K562 (cell line): Measurements from ENCODE around the gene COX6B2. TPM values are rescaled to one million over a fixed set of nuclear protein-coding genes. Genes with fewer than 3 reads are reported as not detected.

Source experiments
- BACH1 ChIP-seq: fragments of 200-800 bp; sonication (Bioruptor generic); IDR thresholded peaks from 2 replicates; pipeline ENCODE4 v1.6.1; 2016; ENCODE audit warnings: missing genetic modification characterization, missing compliant biosample characterization
- BRF1 ChIP-seq: IDR thresholded peaks from 3 replicates; pipeline ENCODE4 v1.6.1; 2011; ENCODE audit warnings: borderline replicate concordance, mild to moderate bottlenecking; ENCODE audit not compliant: insufficient read length; ENCODE audit errors: extremely low read depth
- CAMTA2 ChIP-seq: fragments of 250-450 bp; sonication (Bioruptor Pico); conservative IDR thresholded peaks from 2 replicates; pipeline ENCODE4 v1.5.1; 2022
- GABPA ChIP-seq: fragments of 200-800 bp; sonication (Bioruptor generic); conservative IDR thresholded peaks from 2 replicates; pipeline ENCODE4 v1.6.1; 2016; ENCODE audit warnings: low read depth, missing genetic modification characterization, missing compliant biosample characterization
- HDAC6 ChIP-seq: IDR thresholded peaks from 2 replicates; pipeline ENCODE4 v1.6.1; 2012; ENCODE audit warnings: low read depth, mild to moderate bottlenecking, control low read depth, inconsistent platforms, low read length, moderate library complexity
- KAT8 ChIP-seq: fragments of 450-650 bp; IDR thresholded peaks from 2 replicates; pipeline ENCODE4 v1.6.1; 2016; ENCODE audit warnings: low read depth, mild to moderate bottlenecking
- LCOR ChIP-seq: sonication (generic); formaldehyde crosslinking; IDR thresholded peaks from 2 replicates; pipeline ENCODE4 v1.8.0; 2022; ENCODE audit warnings: mild to moderate bottlenecking, missing genetic modification reagents
- MXD1 ChIP-seq: fragments of 250-450 bp; sonication (Bioruptor Pico); IDR thresholded peaks from 2 replicates; pipeline ENCODE4 v1.8.0; 2021; ENCODE audit warnings: borderline replicate concordance, mild to moderate bottlenecking, moderate library complexity; ENCODE audit not compliant: poor library complexity, severe bottlenecking
- PCBP1 ChIP-seq: fragments of 200-400 bp; formaldehyde crosslinking; IDR thresholded peaks from 2 replicates; pipeline ENCODE4 v1.6.1; 2018; ENCODE audit warnings: mild to moderate bottlenecking, low read depth, low read length; ENCODE audit not compliant: poor library complexity, severe bottlenecking
- PKNOX1 ChIP-seq: fragments of 450-650 bp; IDR thresholded peaks from 2 replicates; pipeline ENCODE4 v1.6.1; 2016
- PRMT5 ChIP-seq: sonication (generic); formaldehyde crosslinking; IDR thresholded peaks from 2 replicates; pipeline ENCODE4 v1.5.0; 2020; ENCODE audit warnings: missing genetic modification reagents
- TCF3 ChIP-seq: sonication (generic); formaldehyde crosslinking; IDR thresholded peaks from 2 replicates; pipeline ENCODE4 v1.4.0; 2020; ENCODE audit warnings: mild to moderate bottlenecking, missing genetic modification reagents
- XRCC5 ChIP-seq: fragments of 200-400 bp; formaldehyde crosslinking; IDR thresholded peaks from 2 replicates; pipeline ENCODE4 v1.6.1; 2017; ENCODE audit warnings: low read depth, mild to moderate bottlenecking, low read length
- YY1 ChIP-seq, 3 experiments: IDR thresholded peaks; 2 replicates each; pipeline ENCODE4 v1.6.1; 2011; ENCODE audit warnings: low read length in 2 of 3, mild to moderate bottlenecking in 2 of 3, moderate library complexity in 2 of 3, borderline replicate concordance in 1 of 3, control low read depth in 1 of 3, low read depth in 1 of 3; ENCODE audit not compliant: insufficient read depth in 3 of 3, insufficient replicate concordance in 2 of 3, control insufficient read depth in 1 of 3, insufficient read length in 1 of 3; ENCODE audit errors: extremely low read depth in 1 of 3
- ZC3H8 ChIP-seq: fragments of 450-650 bp; IDR thresholded peaks from 2 replicates; pipeline ENCODE4 v1.6.1; 2017
- ZNF785 ChIP-seq: fragments of 250-450 bp; sonication (Bioruptor Pico); IDR thresholded peaks from 2 replicates; pipeline ENCODE4 v1.4.0; 2020; ENCODE audit warnings: mild to moderate bottlenecking
- ZSCAN32 ChIP-seq: fragments of 450-650 bp; formaldehyde crosslinking; IDR thresholded peaks from 2 replicates; pipeline ENCODE4 v1.4.0; 2020; ENCODE audit warnings: mild to moderate bottlenecking, moderate library complexity
- polyA plus RNA-seq, 8 experiments: library from polyadenylated mRNA; depleted of rRNA in 4 of 8; stranded (reverse) in 5 of 8; unstranded in 3 of 8; fragments of >200 nt; fragmentation: Nextera tagmentation in 2 of 8; fragmentation: Illumina TruSeq in 1 of 8; extraction: Ambion mirVana in 2 of 8; extraction: Trizol in 1 of 8; gene quantifications; 2 replicates each; pipeline versions ENCODE4 v1.2.1 to v1.2.3, GENCODE V29; 2011 to 2014; ENCODE audit warnings: inconsistent platforms in 1 of 8, missing spikeins in 1 of 8
- total RNA-seq, 7 experiments: library from RNA; depleted of rRNA in 6 of 7; stranded (reverse); fragments of >200 nt in 6 of 7; fragmentation: Illumina TruSeq in 2 of 7; extraction: Trizol in 2 of 7; gene quantifications; 2 replicates each; pipeline versions ENCODE4 v1.2.1 to v1.2.3, GENCODE V29; 2011 to 2021; ENCODE audit warnings: low replicate concordance in 1 of 7
- TF ChIP-seq, protein P1 (sequence below): fragments of 450-650 bp; IDR thresholded peaks from 2 replicates; pipeline ENCODE4 v1.6.1; 2018; ENCODE audit not compliant: partially characterized antibody
- TF ChIP-seq, protein P2 (sequence below): sonication (generic); formaldehyde crosslinking; IDR thresholded peaks from 2 replicates; pipeline ENCODE4 v1.8.1; 2023; ENCODE audit warnings: mild to moderate bottlenecking, missing genetic modification reagents

Gene COX6B2
- total and polyA plus RNA-seq, 9 of the 15 experiments (the other 6 are each of a cell fraction or from before 2014, with no cell fraction given) = 0.40 to 2.5 (median 0.83) TPM

DNA sequence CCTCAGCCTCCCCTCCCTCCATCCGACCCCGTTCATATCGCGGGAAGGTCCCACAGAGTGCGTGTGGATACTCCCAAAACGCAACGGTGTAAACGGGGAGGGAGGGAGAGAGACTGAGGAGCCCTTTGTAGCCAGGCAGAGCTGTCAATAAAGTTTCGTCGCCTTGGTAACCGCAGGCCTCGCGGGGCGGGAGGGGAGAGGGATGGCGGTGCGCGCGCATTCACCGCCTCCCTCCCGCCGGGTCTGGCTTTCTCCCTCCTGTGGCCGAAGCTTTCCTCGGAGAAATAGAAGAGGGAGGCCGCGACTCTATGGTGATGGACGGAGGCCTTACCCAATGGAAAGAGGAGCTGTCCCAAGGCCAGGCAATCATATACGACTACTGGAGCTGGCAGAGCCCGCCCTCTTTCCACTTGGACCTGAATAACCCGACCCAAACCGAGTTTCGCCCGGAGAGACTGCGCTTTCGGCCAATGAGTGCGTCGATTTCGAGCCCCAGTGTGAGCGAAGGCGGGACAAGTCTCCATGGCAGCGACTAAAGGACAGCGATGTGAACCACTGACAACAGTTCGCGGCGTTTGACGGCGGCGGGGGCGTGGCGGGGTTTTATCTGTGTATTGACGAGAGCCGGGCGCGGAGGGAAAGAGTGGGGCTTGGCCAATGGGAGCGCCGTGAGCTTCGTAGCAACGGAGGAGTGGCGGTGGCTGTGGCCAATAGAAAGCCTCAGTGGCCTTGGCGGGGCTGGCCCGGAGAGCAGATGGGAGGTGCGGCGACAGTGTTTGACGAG lies 15.2 kb downstream of the COX6B2 start, which contains the start of gene KMT5C (continued):
- TF ChIP-seq, protein P1, sequence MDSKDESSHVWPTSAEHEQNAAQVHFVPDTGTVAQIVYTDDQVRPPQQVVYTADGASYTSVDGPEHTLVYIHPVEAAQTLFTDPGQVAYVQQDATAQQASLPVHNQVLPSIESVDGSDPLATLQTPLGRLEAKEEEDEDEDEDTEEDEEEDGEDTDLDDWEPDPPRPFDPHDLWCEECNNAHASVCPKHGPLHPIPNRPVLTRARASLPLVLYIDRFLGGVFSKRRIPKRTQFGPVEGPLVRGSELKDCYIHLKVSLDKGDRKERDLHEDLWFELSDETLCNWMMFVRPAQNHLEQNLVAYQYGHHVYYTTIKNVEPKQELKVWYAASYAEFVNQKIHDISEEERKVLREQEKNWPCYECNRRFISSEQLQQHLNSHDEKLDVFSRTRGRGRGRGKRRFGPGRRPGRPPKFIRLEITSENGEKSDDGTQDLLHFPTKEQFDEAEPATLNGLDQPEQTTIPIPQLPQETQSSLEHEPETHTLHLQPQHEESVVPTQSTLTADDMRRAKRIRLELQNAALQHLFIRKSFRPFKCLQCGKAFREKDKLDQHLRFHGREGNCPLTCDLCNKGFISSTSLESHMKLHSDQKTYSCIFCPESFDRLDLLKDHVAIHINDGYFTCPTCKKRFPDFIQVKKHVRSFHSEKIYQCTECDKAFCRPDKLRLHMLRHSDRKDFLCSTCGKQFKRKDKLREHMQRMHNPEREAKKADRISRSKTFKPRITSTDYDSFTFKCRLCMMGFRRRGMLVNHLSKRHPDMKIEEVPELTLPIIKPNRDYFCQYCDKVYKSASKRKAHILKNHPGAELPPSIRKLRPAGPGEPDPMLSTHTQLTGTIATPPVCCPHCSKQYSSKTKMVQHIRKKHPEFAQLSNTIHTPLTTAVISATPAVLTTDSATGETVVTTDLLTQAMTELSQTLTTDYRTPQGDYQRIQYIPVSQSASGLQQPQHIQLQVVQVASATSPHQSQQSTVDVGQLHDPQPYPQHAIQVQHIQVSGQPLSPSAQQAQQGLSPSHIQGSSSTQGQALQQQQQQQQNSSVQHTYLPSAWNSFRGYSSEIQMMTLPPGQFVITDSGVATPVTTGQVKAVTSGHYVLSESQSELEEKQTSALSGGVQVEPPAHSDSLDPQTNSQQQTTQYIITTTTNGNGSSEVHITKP = peak; percentile 33
- TF ChIP-seq ZC3H8 = no peak
- no peak for TF ChIP-seq HDAC6
- TF ChIP-seq TCF3 (CRISPR knock-in tag) = no peak
- peak; percentile 72 for TF ChIP-seq PCBP1
- TF ChIP-seq KAT8 = no peak
- TF ChIP-seq LCOR (CRISPR knock-in tag) = 0 out of 2 replicates have a peak, but pooled peaks have one; percentile 47
- peak; percentile 100 for TF ChIP-seq PKNOX1
- no peak for TF ChIP-seq YY1 (IDR thresholded peaks at IDR 0.05; ENCODE audit: borderline replicate concordance in 1 of 3, control insufficient read depth in 1 of 3, extremely low read depth in 1 of 3, insufficient read depth in 3 of 3, insufficient read length in 1 of 3, insufficient replicate concordance in 2 of 3, low read depth in 1 of 3, low read length in 2 of 3)
- no peak for TF ChIP-seq BRF1
- TF ChIP-seq, protein P2, sequence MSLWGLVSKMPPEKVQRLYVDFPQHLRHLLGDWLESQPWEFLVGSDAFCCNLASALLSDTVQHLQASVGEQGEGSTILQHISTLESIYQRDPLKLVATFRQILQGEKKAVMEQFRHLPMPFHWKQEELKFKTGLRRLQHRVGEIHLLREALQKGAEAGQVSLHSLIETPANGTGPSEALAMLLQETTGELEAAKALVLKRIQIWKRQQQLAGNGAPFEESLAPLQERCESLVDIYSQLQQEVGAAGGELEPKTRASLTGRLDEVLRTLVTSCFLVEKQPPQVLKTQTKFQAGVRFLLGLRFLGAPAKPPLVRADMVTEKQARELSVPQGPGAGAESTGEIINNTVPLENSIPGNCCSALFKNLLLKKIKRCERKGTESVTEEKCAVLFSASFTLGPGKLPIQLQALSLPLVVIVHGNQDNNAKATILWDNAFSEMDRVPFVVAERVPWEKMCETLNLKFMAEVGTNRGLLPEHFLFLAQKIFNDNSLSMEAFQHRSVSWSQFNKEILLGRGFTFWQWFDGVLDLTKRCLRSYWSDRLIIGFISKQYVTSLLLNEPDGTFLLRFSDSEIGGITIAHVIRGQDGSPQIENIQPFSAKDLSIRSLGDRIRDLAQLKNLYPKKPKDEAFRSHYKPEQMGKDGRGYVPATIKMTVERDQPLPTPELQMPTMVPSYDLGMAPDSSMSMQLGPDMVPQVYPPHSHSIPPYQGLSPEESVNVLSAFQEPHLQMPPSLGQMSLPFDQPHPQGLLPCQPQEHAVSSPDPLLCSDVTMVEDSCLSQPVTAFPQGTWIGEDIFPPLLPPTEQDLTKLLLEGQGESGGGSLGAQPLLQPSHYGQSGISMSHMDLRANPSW = no peak
- no peak for TF ChIP-seq PRMT5 (CRISPR knock-in tag)
- TF ChIP-seq GABPA = peak; percentile 41; the same call in 1 of the 2 replicates
- TF ChIP-seq XRCC5 = 0 out of 2 replicates have a peak, but pooled peaks have one; percentile 63
- no peak for TF ChIP-seq CAMTA2
- no peak for TF ChIP-seq BACH1 (tag)
- no peak for TF ChIP-seq ZNF785 (CRISPR knock-in tag)
- TF ChIP-seq MXD1 (CRISPR knock-in tag) = no peak
- TF ChIP-seq ZSCAN32 (CRISPR knock-in tag) = no peak
